RWPE2 (cell line): Measurements from ENCODE around the gene BRCA2.

Experiments used
- ATAC-seq: fragments of 200-7000 bp; cut with Tn5 transposase; 3 replicates; pipeline ENCODE4 v1.9.1; 2021; ENCODE audit warnings: low read depth
- DNase-seq: peaks from one replicate; pipeline ENCODE4 v3.0.0-alpha.2; 2020; ENCODE audit warnings: low spot score
- H3K27ac ChIP-seq: fragments of 450-650 bp; 2 replicates; pipeline ENCODE4 v1.5.1; 2017; ENCODE audit warnings: mild to moderate bottlenecking; ENCODE audit not compliant: poor library complexity, severe bottlenecking
- H3K27me3 ChIP-seq: fragments of 250-450 bp; sonication (Bioruptor Pico); 2 replicates; pipeline ENCODE4 v1.5.1; 2021; ENCODE audit warnings: mild to moderate bottlenecking, moderate library complexity; ENCODE audit not compliant: insufficient read depth, poor library complexity, severe bottlenecking
- H3K36me3 ChIP-seq: fragments of 250-450 bp; sonication (Bioruptor Pico); 2 replicates; pipeline ENCODE4 v1.5.1; 2020; ENCODE audit warnings: low read depth, mild to moderate bottlenecking, moderate library complexity
- H3K4me1 ChIP-seq: fragments of 250-450 bp; sonication (Bioruptor Pico); 2 replicates; pipeline ENCODE4 v1.5.1; 2021; ENCODE audit warnings: mild to moderate bottlenecking, moderate library complexity; ENCODE audit not compliant: insufficient read depth, poor library complexity, severe bottlenecking
- H3K4me3 ChIP-seq: fragments of 250-450 bp; sonication (Bioruptor Pico); 2 replicates; pipeline ENCODE4 v1.5.1; 2021; ENCODE audit warnings: mild to moderate bottlenecking, moderate library complexity; ENCODE audit not compliant: severe bottlenecking
- H3K9me3 ChIP-seq: fragments of 250-450 bp; sonication (Bioruptor Pico); 2 replicates; pipeline ENCODE4 v1.5.1; 2021; ENCODE audit warnings: mild to moderate bottlenecking, moderate library complexity; ENCODE audit not compliant: severe bottlenecking
- TF ChIP-seq, protein P1 (sequence below): fragments of 450-650 bp; IDR thresholded peaks from one replicate; pipeline ENCODE4 v1.5.1; 2017; ENCODE audit warnings: mild to moderate bottlenecking, moderate library complexity; ENCODE audit not compliant: poor library complexity, severe bottlenecking

BRCA2 gene

GRCh38 chr13:32445461-32445860 lies 130.2 kb downstream of the BRCA2 start:
- Histone ChIP-seq H3K9me3 (no peaks in the 10 kb centered on the region), H3K4me3 (no peak overlapping the region), H3K27ac (no peak overlapping the region), H3K4me1 (no peaks in the 10 kb centered on the region), H3K36me3 (no peaks in the 10 kb centered on the region), H3K27me3 (no peaks in the 10 kb centered on the region)
- TF ChIP-seq, protein P1, sequence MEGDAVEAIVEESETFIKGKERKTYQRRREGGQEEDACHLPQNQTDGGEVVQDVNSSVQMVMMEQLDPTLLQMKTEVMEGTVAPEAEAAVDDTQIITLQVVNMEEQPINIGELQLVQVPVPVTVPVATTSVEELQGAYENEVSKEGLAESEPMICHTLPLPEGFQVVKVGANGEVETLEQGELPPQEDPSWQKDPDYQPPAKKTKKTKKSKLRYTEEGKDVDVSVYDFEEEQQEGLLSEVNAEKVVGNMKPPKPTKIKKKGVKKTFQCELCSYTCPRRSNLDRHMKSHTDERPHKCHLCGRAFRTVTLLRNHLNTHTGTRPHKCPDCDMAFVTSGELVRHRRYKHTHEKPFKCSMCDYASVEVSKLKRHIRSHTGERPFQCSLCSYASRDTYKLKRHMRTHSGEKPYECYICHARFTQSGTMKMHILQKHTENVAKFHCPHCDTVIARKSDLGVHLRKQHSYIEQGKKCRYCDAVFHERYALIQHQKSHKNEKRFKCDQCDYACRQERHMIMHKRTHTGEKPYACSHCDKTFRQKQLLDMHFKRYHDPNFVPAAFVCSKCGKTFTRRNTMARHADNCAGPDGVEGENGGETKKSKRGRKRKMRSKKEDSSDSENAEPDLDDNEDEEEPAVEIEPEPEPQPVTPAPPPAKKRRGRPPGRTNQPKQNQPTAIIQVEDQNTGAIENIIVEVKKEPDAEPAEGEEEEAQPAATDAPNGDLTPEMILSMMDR = no peak
- ATAC-seq (no peak), DNase-seq (no peak)

DNA sequence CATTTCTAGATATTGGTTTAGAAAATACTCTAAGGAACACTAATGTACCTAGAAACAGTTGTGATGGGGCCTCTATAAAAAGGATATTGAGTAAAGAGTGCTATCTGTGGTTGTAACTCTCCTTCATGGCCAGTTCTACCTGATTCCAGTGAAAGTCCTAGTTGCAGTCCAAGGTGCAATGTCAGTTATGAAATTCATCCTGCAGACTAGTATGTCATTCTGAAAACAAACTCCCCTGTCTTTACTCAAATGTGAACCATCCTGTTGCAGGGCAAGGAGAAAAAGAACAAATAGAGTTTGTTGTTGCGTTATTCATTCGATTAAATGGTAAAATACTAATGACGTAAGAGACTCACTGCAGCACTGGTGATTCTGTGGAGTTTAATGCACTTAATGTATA lies 130.9 kb downstream of the BRCA2 start:
- TF ChIP-seq, protein P1 = no peak
- H3K27ac ChIP-seq = no peak overlapping the region
- H3K4me1 ChIP-seq = no peaks in the 10 kb centered on the region
- no peak for DNase-seq
- H3K9me3 ChIP-seq = no peaks in the 10 kb centered on the region
- no peaks in the 10 kb centered on the region for H3K36me3 ChIP-seq
- H3K27me3 ChIP-seq = no peaks in the 10 kb centered on the region
- no peak for ATAC-seq
- no peak overlapping the region for H3K4me3 ChIP-seq

DNA sequence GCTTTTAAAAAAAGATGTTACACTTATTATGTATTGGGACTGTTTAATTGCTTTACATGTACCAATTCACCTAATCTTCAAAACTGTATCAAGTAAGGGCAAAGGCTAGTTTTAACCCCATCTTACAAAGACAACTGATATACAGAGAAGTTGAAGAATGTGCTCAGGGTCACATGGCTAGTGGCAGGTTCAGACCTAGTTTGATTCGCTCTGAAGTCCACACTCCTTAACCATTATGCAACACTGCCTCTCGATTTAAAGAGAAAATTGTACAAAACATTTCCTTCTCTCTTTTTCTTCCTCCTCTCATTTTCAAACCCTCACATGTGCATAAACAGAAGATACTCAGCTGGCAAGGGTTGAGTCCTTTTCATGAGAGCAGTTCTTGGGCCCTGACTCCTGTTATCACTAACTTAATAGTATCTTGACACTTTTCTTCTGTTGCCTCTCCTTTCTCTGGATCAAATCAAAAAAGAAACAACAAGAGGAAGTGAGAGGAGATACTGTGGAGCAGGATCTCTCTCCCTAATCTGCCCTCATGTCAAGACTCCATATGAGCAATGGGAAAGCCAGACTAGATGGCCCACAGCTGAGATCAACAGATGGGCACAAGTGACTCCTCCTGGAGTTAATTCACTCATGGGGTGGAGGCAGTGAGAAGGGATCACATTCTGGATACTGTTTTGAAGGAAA lies 131.6 kb downstream of the BRCA2 start:
- Histone ChIP-seq H3K9me3 (no peaks in the 10 kb centered on the region), H3K4me1 (no peaks in the 10 kb centered on the region), H3K4me3 (no peak overlapping the region), H3K27ac (no peak overlapping the region), H3K36me3 (no peaks in the 10 kb centered on the region), H3K27me3 (no peaks in the 10 kb centered on the region)
- no peak for DNase-seq
- ATAC-seq = no peak
- TF ChIP-seq, protein P1 = no peak

GRCh38 chr13:32447894-32448623 lies 132.8 kb downstream of the BRCA2 start:
- no peak for ATAC-seq
- TF ChIP-seq, protein P1 = no peak
- no peak for DNase-seq

GRCh38 chr13:32448972-32449371 lies 133.7 kb downstream of the BRCA2 start:
- no peak for DNase-seq
- H3K9me3 ChIP-seq = no peaks in the 10 kb centered on the region
- H3K27me3 ChIP-seq = no peaks in the 10 kb centered on the region
- ATAC-seq = no peak
- no peaks in the 10 kb centered on the region for H3K4me1 ChIP-seq
- no peak overlapping the region for H3K27ac ChIP-seq
- TF ChIP-seq, protein P1 = no peak
- H3K4me3 ChIP-seq = no peak overlapping the region
- H3K36me3 ChIP-seq = no peaks in the 10 kb centered on the region

More at GRCh38 chr13:32447894-32448623, 132.8 kb downstream of the BRCA2 start:
- no peak overlapping the region for H3K4me3 ChIP-seq
- no peaks in the 10 kb centered on the region for H3K9me3 ChIP-seq
- H3K27ac ChIP-seq = no peak overlapping the region
- no peaks in the 10 kb centered on the region for H3K4me1 ChIP-seq
- no peaks in the 10 kb centered on the region for H3K36me3 ChIP-seq
- H3K27me3 ChIP-seq = no peaks in the 10 kb centered on the region
